Esophagus squamous epithelium (tissue), 4 donors: Measurements from ENCODE around the gene STAB1.

ENCODE experiments used
- POLR2A ChIP-seq, 4 donors: fragments of 450-650 bp; IDR thresholded peaks; one replicate each; pipeline ENCODE4 v1.6.1; 2017; ENCODE audit warnings: antibody characterized with exemption in 4 of 4, mild to moderate bottlenecking in 4 of 4, moderate library complexity in 3 of 4
- TF ChIP-seq, protein P1 (sequence below), 6 experiments: fragments of 450-650 bp in 4 of 6; fragments of 200-600 bp in 2 of 6; sonication (generic) in 2 of 6; IDR thresholded peaks; one replicate each; pipeline ENCODE4 v1.5.1; 2016 to 2019; ENCODE audit warnings: antibody characterized with exemption in 6 of 6, mild to moderate bottlenecking in 4 of 6, moderate library complexity in 4 of 6

DNA sequence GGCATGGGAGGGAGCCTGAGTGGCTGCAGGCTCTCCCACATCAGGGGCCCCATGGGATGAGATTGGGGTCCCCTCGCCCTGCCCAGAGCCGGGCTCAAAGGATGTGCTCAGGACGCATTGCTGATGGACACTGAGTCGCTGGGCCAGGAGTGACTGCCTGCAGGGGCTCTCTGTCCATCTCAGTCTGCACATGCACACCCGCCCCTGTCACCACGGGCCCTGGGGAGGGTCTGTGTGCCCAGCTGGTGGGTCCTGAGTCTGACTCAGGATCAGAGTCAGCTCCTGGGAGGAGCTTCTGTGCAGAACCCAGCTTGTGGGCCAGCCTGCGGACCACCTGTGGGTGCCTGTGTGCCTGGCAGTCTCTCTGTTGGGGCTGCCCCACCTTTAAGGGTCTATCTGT, 18.1 kb downstream of the STAB1 start:
- TF ChIP-seq, protein P1, sequence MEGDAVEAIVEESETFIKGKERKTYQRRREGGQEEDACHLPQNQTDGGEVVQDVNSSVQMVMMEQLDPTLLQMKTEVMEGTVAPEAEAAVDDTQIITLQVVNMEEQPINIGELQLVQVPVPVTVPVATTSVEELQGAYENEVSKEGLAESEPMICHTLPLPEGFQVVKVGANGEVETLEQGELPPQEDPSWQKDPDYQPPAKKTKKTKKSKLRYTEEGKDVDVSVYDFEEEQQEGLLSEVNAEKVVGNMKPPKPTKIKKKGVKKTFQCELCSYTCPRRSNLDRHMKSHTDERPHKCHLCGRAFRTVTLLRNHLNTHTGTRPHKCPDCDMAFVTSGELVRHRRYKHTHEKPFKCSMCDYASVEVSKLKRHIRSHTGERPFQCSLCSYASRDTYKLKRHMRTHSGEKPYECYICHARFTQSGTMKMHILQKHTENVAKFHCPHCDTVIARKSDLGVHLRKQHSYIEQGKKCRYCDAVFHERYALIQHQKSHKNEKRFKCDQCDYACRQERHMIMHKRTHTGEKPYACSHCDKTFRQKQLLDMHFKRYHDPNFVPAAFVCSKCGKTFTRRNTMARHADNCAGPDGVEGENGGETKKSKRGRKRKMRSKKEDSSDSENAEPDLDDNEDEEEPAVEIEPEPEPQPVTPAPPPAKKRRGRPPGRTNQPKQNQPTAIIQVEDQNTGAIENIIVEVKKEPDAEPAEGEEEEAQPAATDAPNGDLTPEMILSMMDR (IDR thresholded peaks at IDR 0.05), result no peak
- TF ChIP-seq POLR2A (IDR thresholded peaks at IDR 0.05), result no peak
